ENCODE measurements around the gene CLHC1.

The CLHC1 gene

GRCh38 chr2:55236992-55237543, 5.0 kb upstream of the CLHC1 start:
- no peak for DNase-seq (ENCODE audit: low read depth)

GRCh38 chr2:55235724-55236538, 3.8 kb upstream of the CLHC1 start:
- TF ChIP-seq CTCF (IDR thresholded peaks at IDR 0.05; ENCODE audit: low read depth, low read length, missing control alignments): no peak
- no peak overlapping the region for H3K4me3 ChIP-seq (ENCODE audit: low read depth, low read length)
- no peak for DNase-seq (ENCODE audit: low read depth)

More at GRCh38 chr2:55236992-55237543, 5.0 kb upstream of the CLHC1 start:
- H3K4me3 ChIP-seq (ENCODE audit: low read depth, low read length): no peak overlapping the region
- no peak for TF ChIP-seq CTCF (IDR thresholded peaks at IDR 0.05; ENCODE audit: low read depth, low read length, missing control alignments)

- no peak for DNase-seq (ENCODE audit: low read depth)
- H3K4me3 ChIP-seq (ENCODE audit: low read depth, low read length): peak overlapping the region; percentile 81
- TF ChIP-seq CTCF (IDR thresholded peaks at IDR 0.05; ENCODE audit: low read depth, low read length, missing control alignments): no peak
Measured at GRCh38 chr2:55233658-55233940, 1.5 kb upstream of the CLHC1 start.

GRCh38 chr2:55232863-55233657, 967 bp upstream of the CLHC1 start:
- DNase-seq (ENCODE audit: low read depth): no peak
- no peak for TF ChIP-seq CTCF (IDR thresholded peaks at IDR 0.05; ENCODE audit: low read depth, low read length, missing control alignments)
- H3K4me3 ChIP-seq (ENCODE audit: low read depth, low read length): peak overlapping the region; percentile 81

- peak overlapping the region; percentile 81 for H3K4me3 ChIP-seq (ENCODE audit: low read depth, low read length)
- TF ChIP-seq CTCF (IDR thresholded peaks at IDR 0.05; ENCODE audit: low read depth, low read length, missing control alignments): no peak
- no peak for DNase-seq (ENCODE audit: low read depth)
Measured at GRCh38 chr2:55231546-55232083, 478 bp downstream of the CLHC1 start.

GRCh38 chr2:55230551-55230950, 1.5 kb downstream of the CLHC1 start:
- DNase-seq (ENCODE audit: low read depth): no peak
- no peak overlapping the region for H3K4me3 ChIP-seq (ENCODE audit: low read depth, low read length)
- no peak for TF ChIP-seq CTCF (IDR thresholded peaks at IDR 0.05; ENCODE audit: low read depth, low read length, missing control alignments)
